Spleen (tissue), 11 donors: ENCODE measurements around the gene PLA1A. TPM values are rescaled to one million over a fixed set of nuclear protein-coding genes. Genes with fewer than 3 reads are reported as not detected.
"Not testable (repeated sequence)": the region's sequence is repeated elsewhere in the genome, so short reads cannot be mapped to it uniquely, and the experiment has no call there.

ENCODE experiments used
- DNase-seq: peaks from one replicate; pipeline ENCODE4 v3.0.0-alpha.2; 2020
- H3K27ac ChIP-seq, 8 donors: fragments of 200-600 bp; sonication (generic) in 7 of 8; 1 replicate in 4 of 8; 2 replicates in 4 of 8; pipeline versions ENCODE4 v1.5.0 to v1.8.0; 2016 to 2021; ENCODE audit warnings: inconsistent platforms in 4 of 8, mild to moderate bottlenecking in 4 of 8, moderate library complexity in 1 of 8
- H3K27me3 ChIP-seq, 7 donors: fragments of 200-600 bp; sonication (generic) in 6 of 7; replicated peaks in 1 of 7; 1 replicate in 4 of 7; 2 replicates in 3 of 7; pipeline versions ENCODE4 v1.5.0 to v1.8.0; 2016 to 2021; ENCODE audit warnings: inconsistent platforms in 3 of 7, mild to moderate bottlenecking in 1 of 7
- H3K36me3 ChIP-seq, 6 donors: fragments of 200-600 bp; sonication (generic) in 5 of 6; 1 replicate in 4 of 6; 2 replicates in 2 of 6; pipeline versions ENCODE4 v1.5.0 to v1.8.0; 2016 to 2021; ENCODE audit warnings: inconsistent platforms in 2 of 6
- H3K4me1 ChIP-seq, 6 donors: fragments of 200-600 bp; sonication (generic) in 5 of 6; 1 replicate in 3 of 6; 2 replicates in 3 of 6; pipeline versions ENCODE4 v1.5.0 to v1.8.0; 2016 to 2021; ENCODE audit warnings: inconsistent platforms in 3 of 6
- H3K4me3 ChIP-seq, 8 donors: fragments of 200-600 bp; sonication (generic) in 7 of 8; 1 replicate in 4 of 8; 2 replicates in 4 of 8; pipeline versions ENCODE4 v1.5.0 to v1.8.0; 2016 to 2021; ENCODE audit warnings: inconsistent platforms in 4 of 8, mild to moderate bottlenecking in 4 of 8, moderate library complexity in 2 of 8
- H3K9me3 ChIP-seq, 8 donors: fragments of 200-600 bp; sonication (generic) in 7 of 8; 1 replicate in 4 of 8; 2 replicates in 4 of 8; pipeline versions ENCODE4 v1.5.0 to v1.8.0; 2016 to 2021; ENCODE audit warnings: inconsistent platforms in 4 of 8
- POLR2A ChIP-seq, 3 donors: fragments of 450-650 bp; IDR thresholded peaks; one replicate each; pipeline ENCODE4 v1.5.1; 2017; ENCODE audit warnings: antibody characterized with exemption in 3 of 3, mild to moderate bottlenecking in 1 of 3
- POLR2AphosphoS5 ChIP-seq, 3 donors: sonication (generic); formaldehyde crosslinking; IDR thresholded peaks; one replicate each; pipeline ENCODE4 v1.5.1; 2017; ENCODE audit warnings: antibody characterized with exemption in 3 of 3
- WGBS, 5 donors: extraction: QIAGEN DNeasy Blood & Tissue Kit in 3 of 5; methylation state at CpG; one replicate each; pipeline versions ENCODE4 v1.1.5 to v1.1.7; 2013 to 2018; 5-methylcytosine and 5-hydroxymethylcytosine counted together
- intact Hi-C: fragments of 100-400 bp; cut with DNase I; formaldehyde crosslinking; loops from one replicate; pipeline ENCODE4 v1.15.0; 2023; ENCODE audit warnings: low total_unique reads
- polyA plus RNA-seq, 3 donors: library from polyadenylated mRNA; stranded (reverse); fragments of 200-250 nt; gene quantifications; one replicate each; pipeline ENCODE4 v1.2.1, GENCODE V29; 2013
- total RNA-seq, 7 donors: library from RNA; depleted of rRNA in 3 of 7; stranded (reverse); fragments of >200 nt in 3 of 7; fragmentation: NEBNext Ultra II Directional in 4 of 7; extraction: Animal tissue kit (Norgen Biotek cat#: 25700) in 4 of 7; gene quantifications; one replicate each; pipeline versions ENCODE4 v1.1.0 to v1.2.1, GENCODE V29; 2016 to 2021
- TF ChIP-seq, protein P1 (sequence below), 11 experiments: fragments of 200-600 bp in 7 of 11; fragments of 450-650 bp in 4 of 11; sonication (generic) in 4 of 11; IDR thresholded peaks in 8 of 11; conservative IDR thresholded peaks in 3 of 11; 1 replicate in 7 of 11; 2 replicates in 4 of 11; pipeline versions ENCODE4 v1.4.0 to v1.8.0; 2016 to 2021; ENCODE audit warnings: antibody characterized with exemption in 11 of 11, inconsistent platforms in 4 of 11, mild to moderate bottlenecking in 1 of 11
- donor health status: healthy with polysubstance abuse.
- donor health status: DM: no; HTN: no; CAD: no; lungs with moderate emphysema.
- donor health status: DM: no; HTN: no; CAD: no.
- donor health status: Bipolar disorder and iron deficiency.
- donor health status: healthy.
- donor health status: DM: no; HTN: no; CAD: no.
- donor health status: DM: yes; HTN: yes; CAD: no.

PLA1A gene
- total and polyA plus RNA-seq, 10 donors: 0.27 to 6.8 (median 0.79) TPM; not detected in 1

DNA sequence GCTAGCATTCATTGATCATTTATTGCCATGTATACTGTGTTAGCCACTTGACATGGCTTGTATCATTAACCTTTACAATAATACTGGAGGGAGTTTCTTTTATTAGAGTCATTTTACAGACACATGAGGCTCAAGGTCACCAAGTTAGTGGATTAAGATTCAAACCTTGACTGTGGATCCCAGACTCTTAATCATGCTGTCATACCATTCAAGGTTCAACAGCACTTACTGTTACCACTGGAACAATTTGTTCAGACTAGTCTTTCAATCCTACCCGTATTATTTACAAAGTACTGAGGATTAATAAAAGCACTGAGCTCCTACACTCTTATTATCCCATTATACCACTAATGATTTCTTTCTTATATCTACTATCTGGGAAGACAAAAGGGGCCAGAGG is 78.3 kb downstream of the PLA1A start:
- Histone ChIP-seq H3K4me1 (peaks cover 12 to 55% (median 30%) of the 10 kb centered on the region in 6 donors), H3K9me3 (no peaks in the 10 kb centered on the region), H3K4me3 (peak overlapping the region in 7 of 8 donors; percentile 61 to 85 (median 72)), H3K27ac (peak overlapping the region; percentile 69 to 99 (median 96)), H3K27me3 (no peaks in the 10 kb centered on the region), H3K36me3 (peaks cover 0 to 44% (median 36%) of the 10 kb centered on the region in 6 donors)
- TF ChIP-seq, protein P1, sequence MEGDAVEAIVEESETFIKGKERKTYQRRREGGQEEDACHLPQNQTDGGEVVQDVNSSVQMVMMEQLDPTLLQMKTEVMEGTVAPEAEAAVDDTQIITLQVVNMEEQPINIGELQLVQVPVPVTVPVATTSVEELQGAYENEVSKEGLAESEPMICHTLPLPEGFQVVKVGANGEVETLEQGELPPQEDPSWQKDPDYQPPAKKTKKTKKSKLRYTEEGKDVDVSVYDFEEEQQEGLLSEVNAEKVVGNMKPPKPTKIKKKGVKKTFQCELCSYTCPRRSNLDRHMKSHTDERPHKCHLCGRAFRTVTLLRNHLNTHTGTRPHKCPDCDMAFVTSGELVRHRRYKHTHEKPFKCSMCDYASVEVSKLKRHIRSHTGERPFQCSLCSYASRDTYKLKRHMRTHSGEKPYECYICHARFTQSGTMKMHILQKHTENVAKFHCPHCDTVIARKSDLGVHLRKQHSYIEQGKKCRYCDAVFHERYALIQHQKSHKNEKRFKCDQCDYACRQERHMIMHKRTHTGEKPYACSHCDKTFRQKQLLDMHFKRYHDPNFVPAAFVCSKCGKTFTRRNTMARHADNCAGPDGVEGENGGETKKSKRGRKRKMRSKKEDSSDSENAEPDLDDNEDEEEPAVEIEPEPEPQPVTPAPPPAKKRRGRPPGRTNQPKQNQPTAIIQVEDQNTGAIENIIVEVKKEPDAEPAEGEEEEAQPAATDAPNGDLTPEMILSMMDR (IDR thresholded peaks at IDR 0.05 in 8 of 11, conservative IDR thresholded peaks at IDR 0.05 in 3 of 11): no peak
- TF ChIP-seq POLR2A (IDR thresholded peaks at IDR 0.05): no peak
- no peak for TF ChIP-seq POLR2AphosphoS5 (IDR thresholded peaks at IDR 0.05)
- DNase-seq: no peak
- intact Hi-C loops: no loop called here
- 38 to 73% (median 56%) methylated on average over 1 of the region's 1 CpG for WGBS, 5 donors

DNA sequence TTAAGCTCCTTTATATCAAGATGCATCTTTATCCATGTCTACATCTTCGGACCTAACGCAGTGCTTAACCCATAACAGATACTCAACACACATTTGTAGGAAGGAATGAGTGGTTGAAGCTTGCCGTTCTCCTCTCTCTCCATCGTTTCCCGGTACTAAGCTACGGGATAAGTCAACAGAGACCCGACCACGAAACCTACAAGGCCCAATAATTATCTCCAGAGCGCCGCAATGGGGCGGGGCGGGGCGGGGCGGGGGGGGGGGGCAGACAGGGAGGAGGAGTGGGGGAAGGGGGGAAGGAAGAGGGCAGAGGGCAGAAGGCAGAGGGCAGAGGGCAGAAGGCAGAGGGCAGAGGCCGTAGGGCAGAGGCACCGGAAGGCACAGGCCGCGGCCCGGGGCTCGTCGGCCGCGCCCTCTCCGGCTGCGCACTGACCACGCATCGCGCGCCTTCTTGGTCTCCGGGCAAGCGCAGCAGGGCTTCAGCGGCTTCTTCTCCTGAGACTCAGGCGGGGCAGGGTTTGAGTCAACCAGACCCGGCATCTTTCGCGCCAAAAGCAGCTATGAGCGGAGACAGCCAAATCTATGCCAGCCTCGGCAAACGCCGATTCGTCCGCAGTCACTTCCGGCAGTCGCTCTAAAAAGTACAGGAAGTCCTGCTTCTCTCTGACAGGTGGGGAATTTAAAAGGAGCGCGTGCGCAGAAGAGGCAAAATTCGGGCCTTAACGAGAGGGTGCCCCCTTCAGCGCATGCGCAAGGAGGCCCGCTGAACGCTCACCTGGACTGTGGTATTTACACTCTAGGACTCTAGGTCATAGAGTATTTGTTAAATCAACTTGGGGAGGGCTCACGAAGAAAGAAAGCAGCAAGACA is 79.3 kb downstream of the PLA1A start, which contains the start of gene COX17:
TSS of gene COX17 (minus strand) at position 636 of the 870 bp plus-strand sequence. CDS start at position 540, 96 bp downstream.
- intact Hi-C loops: no loop called here
- peak within 1 kb of the TSS; percentile 52 to 85 (median 70) for H3K4me3 ChIP-seq
- H3K4me1 ChIP-seq: peaks cover 12 to 55% (median 30%) of the 10 kb centered on the region in 6 donors
- peak; percentile 97 for DNase-seq
- peak within 1 kb of the TSS; percentile 69 to 99 (median 96) for H3K27ac ChIP-seq
- WGBS, 5 donors: 0 to 1% (median 1%) methylated on average over 37 to 53 of the region's 54 CpGs
- H3K36me3 ChIP-seq: peaks cover 0 to 34% (median 29%) of the 10 kb centered on the region in 6 donors
- H3K9me3 ChIP-seq: no peaks in the 10 kb centered on the region
- no peaks in the 10 kb centered on the region for H3K27me3 ChIP-seq
- TF ChIP-seq POLR2AphosphoS5 (IDR thresholded peaks at IDR 0.05) (peak; percentile 91 to 95 (median 94)), POLR2A (IDR thresholded peaks at IDR 0.05) (peak in 2 of 3 donors; percentile 17 to 66)
- TF ChIP-seq, protein P1 (IDR thresholded peaks at IDR 0.05 in 8 of 11, conservative IDR thresholded peaks at IDR 0.05 in 3 of 11): peak in 1 of 11 experiments; percentile 6

DNA sequence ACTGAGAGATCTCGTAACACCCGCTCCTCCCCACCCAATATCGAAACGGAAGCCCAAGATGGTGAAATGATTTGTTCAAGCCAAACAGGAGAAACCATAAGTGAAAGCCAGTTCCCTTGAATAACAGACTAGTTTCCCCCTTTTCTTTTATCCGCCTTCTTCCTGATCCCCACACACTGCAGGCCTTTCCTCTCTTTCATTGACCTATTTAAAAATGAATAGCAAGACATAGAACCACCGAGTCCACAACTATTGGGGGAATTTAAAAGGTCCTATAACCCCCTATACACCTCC is 79.9 kb downstream of the PLA1A start:
- Histone ChIP-seq H3K9me3 (no peaks in the 10 kb centered on the region), H3K27me3 (no peaks in the 10 kb centered on the region), H3K27ac (peak overlapping the region; percentile 69 to 99 (median 96)), H3K36me3 (peaks cover 0 to 28% (median 26%) of the 10 kb centered on the region in 6 donors), H3K4me1 (peaks cover 11 to 51% (median 29%) of the 10 kb centered on the region in 6 donors), H3K4me3 (peak overlapping the region; percentile 52 to 85 (median 70))
- DNase-seq: no peak
- intact Hi-C loops: no loop called here
- WGBS, 5 donors: 6 to 11% (median 8%) methylated on average over 6 of the region's 6 CpGs
- TF ChIP-seq POLR2A (IDR thresholded peaks at IDR 0.05) (no peak), POLR2AphosphoS5 (IDR thresholded peaks at IDR 0.05) (no peak)
- TF ChIP-seq, protein P1 (IDR thresholded peaks at IDR 0.05 in 8 of 11, conservative IDR thresholded peaks at IDR 0.05 in 3 of 11): no peak

DNA sequence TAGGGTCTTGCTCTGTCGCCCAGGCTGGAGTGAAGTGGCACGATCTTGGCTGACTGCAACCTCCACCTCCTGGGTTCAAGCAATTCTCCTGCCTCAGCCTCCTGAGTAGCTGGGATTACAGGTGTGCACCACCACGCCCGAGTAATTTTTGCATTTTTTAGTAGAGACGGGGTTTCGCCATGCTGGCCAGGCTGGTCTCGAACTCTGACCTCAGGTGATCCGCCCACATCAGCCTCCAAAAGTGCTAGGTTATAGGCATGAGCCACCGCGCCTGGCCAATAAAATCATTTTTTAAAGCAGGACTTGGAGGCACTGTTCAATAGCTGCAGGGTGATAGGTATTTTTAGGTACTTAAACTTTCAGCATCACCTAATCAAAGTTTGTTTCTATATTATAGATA is 80.5 kb downstream of the PLA1A start:
- H3K4me3 ChIP-seq, H3K27me3 ChIP-seq, H3K9me3 ChIP-seq, intact Hi-C loops, DNase-seq: not testable (repeated sequence)
- WGBS, 5 donors: 96 to 98% (median 97%) methylated on average over 10 of the region's 10 CpGs
- peak overlapping the region in 5 of 8 donors; percentile 93 to 99 (median 97) for H3K27ac ChIP-seq
- peaks cover 9 to 45% (median 26%) of the 10 kb centered on the region in 6 donors for H3K4me1 ChIP-seq
- peaks cover 0 to 22% (median 19%) of the 10 kb centered on the region in 6 donors for H3K36me3 ChIP-seq

Other genes starting within 250 kb of the PLA1A start
- 10 to 100 TPM; 36.0 to 80.5 (median 42.3) TPM for gene TMEM39A, start 134.3 kb upstream of the PLA1A start, total RNA-seq
- gene TMEM39A, start 134.3 kb upstream of the PLA1A start, polyA plus RNA-seq: 1 to 10 TPM; 4.9 to 5.9 (median 5.4) TPM
- gene POGLUT1, start 128.9 kb upstream of the PLA1A start, total RNA-seq: 10 to 100 TPM; 15.3 to 26.0 (median 24.3) TPM
- 10 to 100 TPM; 11.1 to 17.0 (median 12.6) TPM for gene POGLUT1, start 128.9 kb upstream of the PLA1A start, polyA plus RNA-seq
- gene TIMMDC1, start 99.3 kb upstream of the PLA1A start, total RNA-seq: 10 to 100 TPM; 33.0 to 85.7 (median 67.4) TPM
- gene TIMMDC1, start 99.3 kb upstream of the PLA1A start, polyA plus RNA-seq: 10 to 100 TPM; 57.1 to 77.8 (median 75.4) TPM
- 10 to 100 TPM in 6 of 7 donors, 1 to 10 TPM in 1; 5.7 to 33.0 (median 19.7) TPM for gene CD80, start 38.3 kb upstream of the PLA1A start, total RNA-seq
- 1 to 10 TPM; 1.5 to 2.5 (median 2.0) TPM for gene CD80, start 38.3 kb upstream of the PLA1A start, polyA plus RNA-seq
- 10 to 100 TPM; 16.1 to 29.2 (median 24.3) TPM for gene ADPRH, start 18.4 kb upstream of the PLA1A start, total RNA-seq
- gene ADPRH, start 18.4 kb upstream of the PLA1A start, polyA plus RNA-seq: 10 to 100 TPM in 2 of 3 donors, 1 to 10 TPM in 1; 7.1 to 14.4 (median 10.3) TPM
- gene POPDC2, start 62.7 kb downstream of the PLA1A start, total RNA-seq: 1 to 10 TPM; 4.8 to 9.8 (median 6.9) TPM
- gene POPDC2, start 62.7 kb downstream of the PLA1A start, polyA plus RNA-seq: 1 to 10 TPM; 3.1 to 8.3 (median 7.0) TPM
- gene COX17, start 79.5 kb downstream of the PLA1A start, total RNA-seq: 10 to 100 TPM; 30.4 to 58.5 (median 38.4) TPM
- 100 to 1,000 TPM in 2 of 3 donors, 10 to 100 TPM in 1; 97.4 to 136 (median 115) TPM for gene COX17, start 79.5 kb downstream of the PLA1A start, polyA plus RNA-seq
- 100 to 1,000 TPM in 1 of 7 donors, 10 to 100 TPM in 6; 30.2 to 141 (median 68.2) TPM for gene CFAP91, start 105.1 kb downstream of the PLA1A start, total RNA-seq
- 10 to 100 TPM; 11.0 to 33.7 (median 24.2) TPM for gene CFAP91, start 105.1 kb downstream of the PLA1A start, polyA plus RNA-seq
- 1 to 10 TPM in 2 of 7 donors, under 1 TPM in 4, not detected in 1; 0.42 to 1.1 (median 0.65) TPM for gene NR1I2, start 184.2 kb downstream of the PLA1A start, total RNA-seq
- gene NR1I2, start 184.2 kb downstream of the PLA1A start, polyA plus RNA-seq: under 1 TPM; 0.26 to 0.64 (median 0.37) TPM